Ishikawa (cell line): Measurements from ENCODE around the gene CHST12.

Source experiments
- CEBPB ChIP-seq: IDR thresholded peaks from 2 replicates; pipeline ENCODE4 v1.6.1; 2012
- CREB1 ChIP-seq: IDR thresholded peaks from 2 replicates; pipeline ENCODE4 v1.6.1; 2012; ENCODE audit warnings: low read depth
- EP300 ChIP-seq: IDR thresholded peaks from 2 replicates; pipeline ENCODE4 v1.6.1; 2012; ENCODE audit warnings: borderline replicate concordance
- FOXM1 ChIP-seq: IDR thresholded peaks from 2 replicates; pipeline ENCODE4 v1.6.1; 2012; ENCODE audit warnings: low read depth, borderline replicate concordance
- MAX ChIP-seq: IDR thresholded peaks from 2 replicates; pipeline ENCODE4 v1.6.1; 2012
- NFIC ChIP-seq: IDR thresholded peaks from 2 replicates; pipeline ENCODE4 v1.6.1; 2012
- RAD21 ChIP-seq: IDR thresholded peaks from 2 replicates; pipeline ENCODE4 v1.6.1; 2012; ENCODE audit warnings: low read depth
- REST ChIP-seq: IDR thresholded peaks from 2 replicates; pipeline ENCODE4 v1.6.1; 2012; ENCODE audit warnings: low read depth, mild to moderate bottlenecking
- TAF1 ChIP-seq: IDR thresholded peaks from 2 replicates; pipeline ENCODE4 v1.6.1; 2012; ENCODE audit warnings: low read depth, mild to moderate bottlenecking
- TCF12 ChIP-seq: IDR thresholded peaks from 2 replicates; pipeline ENCODE4 v1.6.1; 2012; ENCODE audit warnings: low read depth
- TEAD4 ChIP-seq: IDR thresholded peaks from 2 replicates; pipeline ENCODE4 v1.6.1; 2012
- USF1 ChIP-seq: IDR thresholded peaks from 2 replicates; pipeline ENCODE4 v1.6.1; 2012
- YY1 ChIP-seq: IDR thresholded peaks from 2 replicates; pipeline ENCODE4 v1.6.1; 2012; ENCODE audit warnings: low read depth

GRCh38 chr7:2459674-2460073 lies 56.3 kb downstream of the CHST12 start:
- TF ChIP-seq CEBPB (no peak), CREB1 (no peak), FOXM1 (no peak), RAD21 (no peak), YY1 (no peak), REST (no peak), MAX (no peak), EP300 (no peak), USF1 (no peak), TAF1 (no peak), NFIC (no peak), TEAD4 (no peak), TCF12 (no peak)
